Mesenteric fat pad (tissue), 1 donor: ENCODE results near the gene IER3. TPM values are rescaled to one million over a fixed set of nuclear protein-coding genes. Genes with fewer than 3 reads are reported as not detected.
A peak's percentile ranks its signal among the peaks of the same experiment; 100 is the strongest.

Experiments
- DNase-seq: peaks from one replicate; pipeline ENCODE4 v3.0.0-alpha.2; 2020; ENCODE audit warnings: low spot score
- long read RNA-seq: library from polyadenylated mRNA; unstranded; transcript quantifications from one replicate; pipeline ENCODE4 v2.0.0, GENCODE V29; 2020
- total RNA-seq: library from RNA; stranded (reverse); fragmentation: NEBNext Ultra II Directional; extraction: Animal tissue kit (Norgen Biotek cat#: 25700); gene quantifications from one replicate; pipeline ENCODE4 v1.2.1, GENCODE V29; 2021
- donor health status: DM: yes; HTN: yes; CAD: no.

IER3 gene, protein sequence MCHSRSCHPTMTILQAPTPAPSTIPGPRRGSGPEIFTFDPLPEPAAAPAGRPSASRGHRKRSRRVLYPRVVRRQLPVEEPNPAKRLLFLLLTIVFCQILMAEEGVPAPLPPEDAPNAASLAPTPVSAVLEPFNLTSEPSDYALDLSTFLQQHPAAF
- 146 TPM for total RNA-seq
- long read RNA-seq, transcript IER3-202 (1 exons, 1,350 nt): minor isoform, 17 of 77 reads
- long read RNA-seq, transcript IER3-201 (2 exons, 1,244 nt): major isoform, 60 of 77 reads
- long read RNA-seq, partial matches to known transcripts: 0 of 77 reads
- long read RNA-seq, other reads (novel, unspliced or antisense): 0 of 77 reads

DNA sequence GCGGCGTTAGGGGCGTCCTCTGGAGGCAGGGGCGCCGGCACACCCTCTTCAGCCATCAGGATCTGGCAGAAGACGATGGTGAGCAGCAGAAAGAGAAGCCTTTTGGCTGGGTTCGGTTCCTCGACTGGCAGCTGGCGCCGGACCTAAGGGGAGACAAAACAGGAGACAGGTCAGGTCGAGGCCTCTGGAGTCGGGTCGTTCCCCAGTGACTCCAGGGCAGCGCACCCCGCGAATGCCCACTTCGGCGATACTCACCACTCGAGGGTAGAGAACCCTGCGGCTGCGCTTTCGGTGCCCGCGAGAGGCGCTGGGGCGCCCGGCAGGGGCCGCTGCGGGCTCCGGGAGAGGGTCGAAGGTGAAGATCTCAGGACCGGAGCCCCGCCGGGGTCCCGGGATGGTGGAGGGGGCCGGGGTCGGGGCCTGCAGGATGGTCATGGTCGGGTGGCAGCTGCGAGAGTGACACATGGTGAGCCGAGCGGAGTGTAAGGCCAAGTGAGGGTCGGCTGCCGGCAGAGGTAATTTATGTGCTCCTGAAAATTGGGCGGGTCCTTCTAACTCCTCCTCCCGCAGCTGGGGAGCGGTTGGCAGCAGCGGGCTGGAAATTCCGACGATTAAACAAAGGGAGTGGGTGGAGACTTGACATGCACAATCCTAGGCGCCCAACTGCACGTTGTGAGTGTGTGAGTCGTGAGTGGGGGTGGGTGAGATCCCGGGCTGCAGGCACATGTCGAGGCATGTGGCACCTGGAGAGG lies at the start of gene IER3:
Gene IER3 (minus strand): TSS at position 494 of the 752 bp plus-strand sequence. CDS start 29 bp downstream, at position 465.
- DNase-seq: peak; percentile 95

DNA sequence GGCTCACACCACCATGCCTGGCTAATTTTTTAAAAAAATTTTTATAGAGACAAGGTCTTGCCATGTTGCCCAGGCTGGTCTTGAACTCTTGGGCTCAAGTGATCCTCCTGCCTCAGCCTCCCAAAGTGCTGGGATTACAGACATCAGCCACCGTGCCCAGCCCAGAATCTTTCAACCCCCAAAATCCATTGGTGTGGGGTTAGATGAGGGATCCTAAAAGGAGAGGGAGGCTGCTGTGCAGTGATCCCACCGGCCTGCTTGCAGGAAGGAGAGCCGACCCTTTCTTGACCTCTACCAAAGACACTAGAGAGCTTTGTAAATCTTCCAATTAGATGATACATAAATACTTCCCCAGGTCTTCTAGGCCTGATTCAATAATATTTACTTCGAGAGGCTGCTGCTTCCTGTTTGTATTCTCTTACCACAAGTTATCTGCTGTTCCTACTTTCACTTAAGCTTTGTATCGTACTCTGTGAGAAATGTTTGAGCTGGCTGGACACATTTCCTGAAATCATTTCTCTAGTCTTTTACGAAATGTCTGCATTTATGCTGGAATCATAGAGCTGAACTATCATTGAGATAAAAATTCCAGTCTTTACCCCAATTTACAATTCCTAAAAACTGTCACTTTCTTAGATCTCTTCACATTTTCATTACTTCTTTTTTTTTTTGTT lies 49.3 kb upstream of the IER3 start:
- DNase-seq: no peak

DNA sequence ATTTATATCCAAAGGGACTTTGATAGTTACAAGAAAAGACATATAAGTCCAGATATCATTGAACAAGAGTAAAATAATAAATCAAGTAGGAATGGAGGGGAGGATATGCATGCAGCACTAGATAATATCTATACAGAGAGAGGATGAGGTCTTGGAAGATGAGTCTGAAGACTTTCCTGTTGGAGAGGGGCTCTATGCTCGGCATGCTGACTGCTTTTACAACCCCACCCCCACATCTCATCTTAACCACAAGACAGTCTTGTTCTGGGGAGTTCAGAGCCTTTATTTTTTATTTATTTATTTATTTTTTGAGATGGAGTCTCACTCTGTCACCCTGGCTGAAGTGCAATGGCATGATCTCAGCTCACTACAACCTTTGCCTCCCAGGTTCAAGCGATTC lies 48.4 kb upstream of the IER3 start:
- no peak for DNase-seq

DNA sequence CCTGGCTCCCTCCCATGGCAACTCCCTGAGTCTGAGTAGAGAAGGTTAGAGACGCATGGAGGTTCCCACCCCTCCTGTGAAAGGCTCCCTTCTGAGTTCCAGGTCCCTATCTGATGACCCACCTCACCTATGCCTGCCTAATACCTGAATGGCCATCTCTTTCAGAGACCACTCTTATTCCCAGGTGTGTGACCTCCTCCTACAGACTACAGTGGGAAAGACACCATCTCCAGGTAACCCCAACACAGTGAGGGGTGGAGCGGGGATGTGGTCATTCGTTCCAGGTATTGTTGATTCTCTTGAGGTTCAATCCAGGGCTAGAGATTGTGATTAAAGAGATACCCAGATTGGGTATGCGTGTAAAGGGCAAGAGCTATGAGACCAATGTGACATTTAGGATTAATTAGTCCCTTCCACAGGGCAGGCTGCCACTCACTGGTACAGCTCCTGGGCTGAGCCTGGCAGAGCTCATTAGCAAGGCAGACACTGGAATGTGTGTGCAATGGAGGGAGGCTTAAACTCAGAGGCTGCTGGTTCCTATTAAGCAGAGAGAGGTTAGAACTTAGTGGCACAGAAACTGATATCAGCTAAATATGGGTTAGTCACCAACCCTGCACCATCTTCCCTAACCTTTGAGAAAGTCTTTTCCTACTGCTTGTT lies 46.5 kb upstream of the IER3 start:
- no peak for DNase-seq

DNA sequence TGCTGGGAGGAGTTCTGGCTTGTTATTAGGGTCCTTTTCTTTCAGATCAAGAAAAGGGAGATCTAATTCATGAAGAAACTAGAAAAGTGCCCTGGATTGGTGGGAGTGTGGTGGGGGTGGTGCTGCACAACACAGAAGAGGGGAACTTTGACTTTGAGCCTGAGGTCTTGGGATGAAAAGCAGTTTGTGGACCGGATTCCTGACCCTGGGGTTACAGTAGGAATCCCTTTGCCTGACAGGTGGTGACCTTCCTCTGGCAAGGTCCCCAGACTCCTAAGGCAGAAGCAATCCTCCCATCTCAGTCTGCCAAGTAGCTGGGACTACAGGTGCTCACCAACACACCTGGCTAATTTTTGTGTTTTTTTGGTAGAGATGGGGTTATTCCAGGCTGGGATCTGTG lies 45.3 kb upstream of the IER3 start:
- no peak for DNase-seq

DNA sequence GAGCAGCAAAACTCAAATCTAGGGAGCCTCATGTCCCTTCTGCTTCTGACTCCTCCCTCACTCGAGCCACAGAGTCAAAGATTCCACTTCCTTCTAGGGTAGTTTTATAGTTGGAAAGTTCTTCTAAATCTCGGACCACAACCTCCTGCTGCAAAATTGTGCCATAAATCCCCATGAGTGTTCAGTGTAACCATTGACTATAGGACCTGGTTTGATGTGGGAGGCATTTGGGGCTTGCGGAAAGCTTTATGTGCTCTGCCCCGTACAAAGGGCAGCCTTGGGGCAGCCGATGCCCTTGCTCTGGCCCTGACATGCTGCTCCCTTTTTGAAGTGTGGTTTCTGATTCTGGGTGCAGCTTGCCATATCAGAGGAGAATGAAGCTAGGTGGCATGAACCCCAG lies 43.6 kb upstream of the IER3 start:
- no peak for DNase-seq

DNA sequence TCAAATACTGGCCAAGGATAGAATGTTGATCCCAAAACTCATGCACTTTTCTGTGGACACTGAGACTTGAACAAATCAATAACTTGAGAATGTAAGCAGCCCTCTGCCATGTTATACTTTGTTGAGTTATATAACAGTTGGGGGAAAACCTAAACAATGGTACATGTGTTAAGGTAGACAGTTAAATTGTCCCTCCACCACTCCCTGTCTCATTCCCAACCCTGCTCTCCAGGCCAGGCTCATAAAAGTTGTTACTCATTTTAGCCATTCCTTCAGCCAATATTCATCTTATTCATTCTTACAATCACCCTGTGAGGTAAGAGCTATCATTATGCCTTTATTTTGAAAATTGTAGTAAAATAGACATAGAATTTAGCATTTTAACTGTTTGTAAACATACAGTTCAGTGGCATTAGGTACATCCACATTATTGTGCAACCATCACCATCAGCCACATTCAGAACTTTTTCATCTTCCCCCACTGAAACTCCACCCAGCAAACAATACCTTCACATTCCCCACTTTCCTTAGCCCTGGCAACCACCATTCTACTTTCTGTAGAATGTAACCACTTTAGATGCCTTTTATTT lies 38.2 kb upstream of the IER3 start:
- no peak for DNase-seq

DNA sequence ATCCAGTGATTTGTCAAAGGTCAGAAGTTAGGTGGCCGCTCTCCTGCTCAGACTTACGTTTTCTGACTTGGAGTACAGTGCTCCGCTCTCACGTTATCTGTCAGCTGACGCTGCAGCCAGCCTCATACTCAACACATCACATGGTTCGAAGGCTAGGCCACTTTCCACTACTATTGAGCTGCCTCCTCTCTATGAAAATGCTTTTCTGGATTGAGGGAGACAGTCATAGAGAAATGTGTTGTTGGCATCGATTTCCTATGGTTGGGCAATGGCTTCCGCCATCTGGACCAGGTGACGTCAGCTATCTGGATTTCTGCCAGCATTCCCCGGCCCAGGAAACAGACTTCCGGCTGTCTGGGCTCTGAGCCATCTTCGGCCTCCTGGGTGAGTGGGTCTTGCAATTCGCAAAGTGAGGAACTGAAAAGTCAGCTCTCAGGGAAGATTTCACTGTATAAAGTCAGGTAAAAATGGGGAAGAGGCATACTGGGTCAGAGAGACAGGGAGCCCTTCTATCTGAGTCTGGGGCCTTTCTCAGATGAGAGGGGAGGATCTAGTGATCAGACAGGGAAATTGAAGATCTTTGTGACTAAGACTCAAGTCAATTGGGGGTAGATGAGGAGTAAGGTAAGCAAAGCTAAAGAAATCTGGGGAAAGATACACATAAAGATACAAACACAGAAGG lies 37.5 kb upstream of the IER3 start:
- DNase-seq: peak; percentile 97

DNA sequence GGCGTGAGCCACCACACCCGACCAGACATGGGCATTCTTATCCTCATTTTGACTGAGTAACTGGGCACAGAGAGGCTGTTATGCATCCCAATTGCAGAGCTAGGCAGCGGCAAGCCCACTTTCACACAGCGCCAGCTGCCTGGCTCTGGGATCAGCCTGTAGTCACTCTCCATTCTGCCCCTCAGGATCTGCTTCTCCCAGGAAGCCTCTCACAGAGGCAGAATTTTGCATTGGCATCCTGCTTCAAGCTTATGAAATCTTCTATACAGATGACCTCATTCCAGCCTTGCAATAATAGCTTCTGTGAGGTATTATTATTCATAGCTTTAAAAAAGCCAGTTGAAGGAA lies 37.0 kb upstream of the IER3 start:
- DNase-seq: no peak

DNA sequence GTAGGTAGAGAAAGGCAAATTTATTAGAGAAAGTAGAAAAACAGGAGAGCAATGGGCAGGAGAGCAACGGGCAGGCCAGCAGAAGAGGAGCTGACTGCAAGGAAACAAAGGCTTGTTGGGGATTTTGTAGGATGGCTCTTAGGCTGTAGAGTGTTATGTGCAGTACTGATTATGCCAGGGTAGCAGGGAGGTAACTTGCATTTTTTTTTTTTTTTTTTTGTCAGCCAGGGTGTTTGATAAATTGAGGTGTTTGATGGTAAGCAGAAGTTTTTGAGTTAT lies 36.2 kb upstream of the IER3 start:
- no peak for DNase-seq

DNA sequence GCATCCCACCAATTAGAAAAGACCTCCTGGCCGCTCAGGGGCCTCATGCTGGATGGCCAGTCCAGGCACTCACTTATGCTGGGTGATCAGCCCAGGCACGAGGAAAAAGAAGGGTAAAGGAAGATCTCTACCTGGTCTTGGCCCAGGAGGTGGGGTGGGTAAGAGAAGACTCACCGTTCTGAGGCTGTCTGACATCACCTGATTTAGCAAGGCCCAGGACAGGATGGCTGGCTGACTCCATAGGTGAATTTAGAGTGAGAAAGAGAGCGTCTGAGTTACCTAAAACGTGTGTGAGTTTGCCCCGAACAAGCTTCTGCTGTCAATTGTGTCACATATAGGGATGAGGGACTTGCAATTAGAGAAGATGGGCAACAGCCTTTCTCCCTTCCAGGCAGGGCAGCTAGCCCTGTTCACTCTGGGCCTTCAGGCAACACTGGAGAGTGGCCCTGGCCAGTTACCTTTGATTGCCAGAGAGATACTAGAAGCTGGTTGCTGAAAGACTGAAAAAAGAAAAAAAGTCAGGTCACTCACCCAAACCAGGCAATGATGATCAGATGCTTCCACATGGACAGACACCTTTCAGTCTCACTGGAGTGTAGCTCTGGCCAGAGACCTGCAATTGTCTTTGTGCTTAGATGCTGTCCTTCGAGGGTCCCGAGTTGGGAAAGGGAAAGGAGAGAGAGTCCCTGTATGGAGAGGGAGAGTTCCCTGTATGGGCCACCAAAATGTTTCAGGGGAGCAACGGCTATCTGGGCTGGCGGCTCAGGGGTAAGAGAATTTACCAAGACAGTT lies 35.7 kb upstream of the IER3 start:
- DNase-seq: no peak

DNA sequence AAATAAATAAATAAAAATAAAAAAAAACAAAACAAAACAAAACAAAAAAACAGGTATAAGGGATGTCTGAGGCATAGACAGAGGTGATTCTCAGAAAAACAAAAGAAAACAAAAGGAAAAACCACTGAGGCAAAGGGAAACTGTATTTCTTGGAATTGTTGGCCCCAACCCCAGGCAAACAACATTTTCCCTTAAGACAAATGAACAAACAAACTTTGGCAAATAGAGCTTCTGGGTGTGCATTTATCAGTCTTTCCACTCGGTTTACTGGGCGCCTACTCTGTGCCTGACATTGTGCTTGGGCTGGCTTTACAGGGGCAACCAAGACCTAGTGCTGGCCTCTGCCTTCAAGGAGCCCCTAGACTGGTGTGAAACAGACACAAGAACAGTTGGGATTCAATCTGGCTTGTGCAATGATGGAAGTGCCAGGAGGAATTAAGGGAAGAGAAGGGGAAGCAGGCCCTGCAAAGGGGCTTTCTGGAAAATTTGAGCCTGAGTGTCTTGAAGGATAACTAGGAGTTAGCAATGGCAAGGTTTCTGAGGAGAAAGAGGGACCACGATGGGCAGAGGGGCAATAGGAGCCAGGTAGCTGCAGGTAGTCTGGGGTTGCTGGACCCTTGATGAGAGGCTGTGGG lies 33.8 kb upstream of the IER3 start:
- no peak for DNase-seq

DNA sequence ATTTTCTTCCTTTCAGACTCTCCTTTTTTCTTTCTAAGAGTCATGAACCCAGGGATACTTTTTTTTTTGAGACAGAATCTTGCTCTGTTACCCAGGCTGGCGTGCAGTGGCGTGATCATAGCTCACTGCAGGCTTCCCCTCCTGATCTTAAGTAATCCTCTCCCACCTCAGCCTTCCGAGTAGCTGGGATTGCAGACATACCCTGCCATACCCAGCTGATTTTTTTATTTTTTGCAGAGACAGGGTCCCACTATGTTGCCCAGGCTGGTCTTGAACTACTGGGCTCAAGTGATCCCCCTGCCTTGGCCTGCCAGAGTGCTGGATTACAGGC lies 32.8 kb upstream of the IER3 start:
- DNase-seq: no peak

DNA sequence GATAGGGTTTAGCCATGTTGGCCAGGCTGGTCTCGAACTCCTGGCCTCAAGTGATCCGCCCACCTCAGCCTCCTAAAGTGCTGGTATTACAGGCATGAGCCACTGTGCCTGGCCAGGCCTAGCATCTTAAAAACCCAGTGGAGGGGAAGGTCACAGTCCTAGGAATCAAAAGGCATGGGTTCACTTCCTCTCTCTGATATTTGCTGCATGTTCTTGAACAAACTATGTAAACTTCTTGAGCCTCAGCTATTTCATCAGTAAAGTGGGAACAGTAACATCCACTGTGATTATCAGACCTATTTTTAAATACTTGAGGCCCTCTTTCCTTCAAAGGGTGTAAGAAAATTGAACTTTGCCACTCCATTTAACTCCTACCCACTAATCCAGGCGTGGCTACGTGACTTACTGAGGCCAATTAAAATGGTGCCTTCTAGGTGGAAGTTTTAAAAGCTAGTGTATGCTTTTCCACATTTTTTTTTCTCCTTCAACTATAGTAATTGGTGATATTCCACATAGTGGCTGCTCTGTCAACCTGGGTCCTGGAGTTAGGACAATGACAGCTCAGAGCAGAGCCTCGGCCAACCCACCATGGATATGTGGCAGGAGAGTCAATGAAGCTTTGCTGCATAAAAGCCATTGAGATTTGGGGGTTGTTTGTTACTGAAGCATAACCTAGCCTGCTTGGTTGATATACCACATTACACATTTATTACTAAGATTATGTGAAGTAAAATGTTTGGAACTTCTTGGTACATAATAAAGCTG lies 32.2 kb upstream of the IER3 start:
- DNase-seq: no peak

DNA sequence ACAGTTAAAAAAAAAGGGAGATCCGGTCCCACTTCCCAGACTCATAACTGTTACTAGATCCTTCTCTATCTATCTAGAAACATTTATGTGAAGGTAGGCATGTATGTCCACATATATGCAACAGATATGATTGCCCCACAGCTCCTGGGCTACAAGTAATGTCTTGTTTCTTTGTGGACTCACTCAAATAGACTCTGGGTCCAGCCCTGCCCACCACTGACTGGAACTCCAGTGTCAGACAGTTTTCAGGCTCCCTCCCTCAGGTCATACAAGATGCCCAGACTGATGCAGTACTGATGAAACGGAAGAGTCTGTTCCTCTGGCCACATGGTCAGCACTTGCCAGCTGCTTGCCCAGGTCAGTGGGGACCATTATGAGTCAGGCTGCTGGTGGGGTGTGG lies 30.8 kb upstream of the IER3 start:
- no peak for DNase-seq

DNA sequence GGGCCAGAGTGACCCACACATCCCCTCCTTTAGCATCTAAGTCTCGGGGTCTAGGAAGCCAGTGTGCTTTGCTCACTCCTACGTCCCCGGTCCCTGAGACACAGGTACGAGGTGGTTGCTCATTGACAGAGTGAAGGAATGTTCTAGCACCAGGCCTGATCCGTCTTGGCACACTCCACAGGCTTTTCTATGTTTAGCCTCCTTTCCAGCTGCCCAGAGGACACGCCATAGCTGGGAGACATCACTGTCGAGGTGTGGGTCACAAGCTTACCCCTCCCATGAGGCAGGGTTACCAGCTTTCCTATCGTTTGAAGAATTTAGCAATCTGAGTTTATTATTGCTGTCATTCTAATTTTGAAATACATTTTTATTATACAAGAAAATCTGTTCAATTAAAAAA lies 30.4 kb upstream of the IER3 start:
- no peak for DNase-seq

DNA sequence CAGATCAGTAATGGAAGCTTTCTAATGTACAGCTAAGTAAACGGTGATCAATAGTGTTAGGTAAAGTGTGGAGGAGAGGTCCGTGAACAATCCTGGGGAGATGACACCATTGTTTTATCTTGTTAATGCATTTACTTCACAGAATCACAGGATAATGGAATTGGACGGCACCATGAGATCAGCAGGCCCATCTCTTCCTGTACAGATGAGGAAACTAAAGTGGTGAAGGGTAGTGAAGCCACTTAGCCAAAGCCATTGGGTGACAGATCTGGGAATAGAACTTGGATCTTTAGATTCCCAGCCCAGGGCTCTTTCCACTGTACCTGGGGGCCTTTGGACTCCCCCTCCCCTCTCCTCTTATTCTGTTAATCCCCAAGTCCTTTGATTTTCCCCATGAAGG lies 26.2 kb upstream of the IER3 start:
- no peak for DNase-seq

DNA sequence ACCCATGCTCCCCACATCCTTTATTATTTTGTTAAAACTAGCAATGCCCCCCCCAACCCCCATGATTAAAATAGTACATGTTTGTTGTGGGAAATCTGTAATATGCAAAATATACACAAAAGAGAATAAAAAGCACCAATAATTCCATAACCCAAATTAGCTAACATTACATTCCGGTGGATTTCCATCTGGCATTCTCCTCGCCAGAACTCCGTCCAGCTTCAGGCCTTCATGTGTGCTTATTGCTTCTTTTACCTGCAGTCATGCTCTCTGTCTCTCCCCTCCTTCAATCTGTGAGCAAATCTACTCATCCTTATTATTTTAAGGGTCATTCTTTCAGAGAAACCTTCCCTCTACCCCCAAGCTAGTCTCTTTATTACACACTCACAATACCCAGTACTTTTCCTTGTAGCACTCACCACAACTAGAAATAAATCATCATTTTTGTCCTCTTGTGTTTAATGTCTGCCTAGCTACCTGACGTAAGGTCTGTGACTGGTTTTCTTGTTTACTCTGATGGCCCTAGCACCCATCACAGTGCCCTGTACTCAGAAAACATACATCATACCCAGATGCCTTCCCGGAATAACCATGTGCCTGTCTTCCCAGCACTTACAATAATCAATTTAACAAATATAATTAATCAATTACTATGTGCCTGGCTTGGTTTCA lies 25.6 kb upstream of the IER3 start:
- DNase-seq: no peak
